Measurements from ENCODE around the gene EEFSEC.

GRCh38 chr3:128422762-128423524 is 269.7 kb downstream of the EEFSEC start:
- TF ChIP-seq POLR2A (IDR thresholded peaks at IDR 0.05; ENCODE audit: low read depth, low read length) = no peak
- TF ChIP-seq POLR2AphosphoS5 (IDR thresholded peaks at IDR 0.05; ENCODE audit: low read depth, low read length) = no peak
- TF ChIP-seq TAF1 (IDR thresholded peaks at IDR 0.05; ENCODE audit: borderline replicate concordance, low read depth, low read length) = no peak

All from GM12892 (cell line).